H4 (cell line): ENCODE measurements around the gene CEP295NL. TPM values are rescaled to one million over a fixed set of nuclear protein-coding genes. Genes with fewer than 3 reads are reported as not detected.
A peak's percentile ranks its signal among the peaks of the same experiment; 100 is the strongest.

Experiments
- DNase-seq: peaks from one replicate; pipeline ENCODE4 v3.0.0-alpha.2; 2015; ENCODE audit warnings: low spot score
- total RNA-seq: library from RNA; depleted of rRNA; stranded (reverse); fragments of >200 nt; shearing (Covaris generic); gene quantifications from 2 replicates; pipeline ENCODE4 v1.2.3, GENCODE V29; 2014; rRNA removed

Gene CEP295NL
- total RNA-seq, 1 experiment from 2014 or later: not detected

- peak; percentile 72 for DNase-seq
Observed at GRCh38 chr17:78865682-78866390, 37.2 kb downstream of the CEP295NL start.

GRCh38 chr17:78864117-78864516 lies 38.9 kb downstream of the CEP295NL start:
- no peak for DNase-seq

GRCh38 chr17:78862073-78863023 lies 40.7 kb downstream of the CEP295NL start:
- DNase-seq: peak; percentile 99

GRCh38 chr17:78861229-78861628 lies 41.8 kb downstream of the CEP295NL start:
- DNase-seq: no peak

GRCh38 chr17:78859051-78859450 lies 44.0 kb downstream of the CEP295NL start:
- DNase-seq: no peak

GRCh38 chr17:78857266-78857665 lies 45.7 kb downstream of the CEP295NL start:
- DNase-seq: no peak

GRCh38 chr17:78855561-78856165 lies 47.3 kb downstream of the CEP295NL start:
- DNase-seq: no peak

- no peak for DNase-seq
Observed at GRCh38 chr17:78854508-78854907, 48.5 kb downstream of the CEP295NL start.

GRCh38 chr17:78853926-78854394 lies 49.0 kb downstream of the CEP295NL start:
- DNase-seq: no peak

- no peak for DNase-seq
Observed at GRCh38 chr17:78852709-78853121, 50.3 kb downstream of the CEP295NL start.

- DNase-seq: no peak
Observed at GRCh38 chr17:78849026-78849425, 54.0 kb downstream of the CEP295NL start.

- DNase-seq: no peak
Observed at GRCh38 chr17:78847052-78847451, 55.9 kb downstream of the CEP295NL start.

- no peak for DNase-seq
Observed at GRCh38 chr17:78844301-78845005, 58.5 kb downstream of the CEP295NL start.

GRCh38 chr17:78842881-78843565 lies 60.0 kb downstream of the CEP295NL start:
- peak; percentile 72 for DNase-seq

- DNase-seq: peak; percentile 99
Observed at GRCh38 chr17:78840780-78841611, 62.0 kb downstream of the CEP295NL start, which contains the start of gene USP36. TSS of gene USP36 (minus strand) at chr17:78840814. CDS start at chr17:78836363, 4,451 bp downstream.

Other genes with a start within 250 kb of the CEP295NL start
- 8.0 and 9.7 TPM in 2 replicates for gene CYTH1, start 120.9 kb downstream of the CEP295NL start, total RNA-seq
- gene USP36, start 62.4 kb downstream of the CEP295NL start, total RNA-seq: 14.3 and 20.4 TPM in 2 replicates
- gene TIMP2, start 22.2 kb upstream of the CEP295NL start, total RNA-seq: 59.0 and 73.3 TPM in 2 replicates
- 742 and 897 TPM in 2 replicates for gene LGALS3BP, start 76.7 kb upstream of the CEP295NL start, total RNA-seq
- 56.9 and 59.0 TPM in 2 replicates for gene CANT1, start 106.6 kb upstream of the CEP295NL start, total RNA-seq
- 0.56 and 2.6 TPM in 2 replicates for gene C1QTNF1, start 121.0 kb upstream of the CEP295NL start, total RNA-seq
- 4.3 and 6.9 TPM in 2 replicates for gene ENGASE, start 171.6 kb upstream of the CEP295NL start, total RNA-seq